Measurements from ENCODE around the gene HMSD.

DNA sequence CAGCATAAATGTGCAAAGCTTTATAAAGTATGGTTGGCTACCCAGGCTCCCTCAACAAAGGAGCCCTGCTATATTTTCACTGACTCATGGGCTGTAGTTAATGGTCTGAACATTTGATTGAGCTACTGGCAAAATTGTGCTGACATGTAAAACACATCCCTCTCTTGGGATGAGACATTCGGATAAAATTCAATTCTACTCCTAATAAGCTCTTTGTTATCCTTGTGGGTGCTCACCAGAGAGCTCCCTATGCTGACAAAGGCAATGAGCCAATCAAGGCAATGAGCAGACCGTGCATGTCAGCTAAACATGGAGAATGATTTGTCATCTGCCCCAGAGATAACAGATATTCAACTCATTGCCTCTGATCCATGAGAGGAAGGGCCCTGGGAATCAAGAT, 48.5 kb downstream of the HMSD start:
- no peak for TF ChIP-seq CTCF (IDR thresholded peaks at IDR 0.05)
- TF ChIP-seq POLR2AphosphoS5 (IDR thresholded peaks at IDR 0.05): no peak
- TF ChIP-seq POLR2A (IDR thresholded peaks at IDR 0.05): no peak
- no peak for TF ChIP-seq EP300 (IDR thresholded peaks at IDR 0.05)

All from upper lobe of left lung (tissue), 4 donors.